Skeletal muscle cell (primary cell): Measurements from ENCODE around the gene PPM1F.
"Not testable (repeated sequence)": the region's sequence is repeated elsewhere in the genome, so short reads cannot be mapped to it uniquely, and the experiment has no call there.

Experiments
- DNase-seq: peaks from one replicate; pipeline ENCODE4 v3.0.0-alpha.2; 2010; ENCODE audit warnings: low read depth
- H3K4me3 ChIP-seq: 2 replicates; pipeline ENCODE4 v1.5.1; 2011; ENCODE audit warnings: low read depth, mild to moderate bottlenecking, control low read depth, low read length, moderate library complexity

The PPM1F gene

GRCh38 chr22:21943571-21944448 is 8.8 kb downstream of the PPM1F start:
- H3K4me3 ChIP-seq, result no peak overlapping the region
- DNase-seq, result no peak

GRCh38 chr22:21942407-21943343 is 10.0 kb downstream of the PPM1F start:
- no peak overlapping the region for H3K4me3 ChIP-seq
- peak; percentile 60 for DNase-seq

GRCh38 chr22:21941921-21942320 is 10.7 kb downstream of the PPM1F start:
- no peak overlapping the region for H3K4me3 ChIP-seq

GRCh38 chr22:21940521-21940920 is 12.1 kb downstream of the PPM1F start:
- peak; percentile 35 for DNase-seq
- no peak overlapping the region for H3K4me3 ChIP-seq

More at GRCh38 chr22:21941921-21942320, 10.7 kb downstream of the PPM1F start:
- no peak for DNase-seq

- not testable (repeated sequence) for H3K4me3 ChIP-seq, DNase-seq
Observed at GRCh38 chr22:21939935-21940334, 12.7 kb downstream of the PPM1F start.

GRCh38 chr22:21939461-21939913 is 13.2 kb downstream of the PPM1F start:
- H3K4me3 ChIP-seq, result no peak overlapping the region
- no peak for DNase-seq

- DNase-seq, result no peak
Observed at GRCh38 chr22:21938906-21939305, 13.7 kb downstream of the PPM1F start.

GRCh38 chr22:21938071-21938822 is 14.4 kb downstream of the PPM1F start:
- peak overlapping the region; percentile 52 for H3K4me3 ChIP-seq
- DNase-seq, result peak; percentile 77

More at GRCh38 chr22:21938906-21939305, 13.7 kb downstream of the PPM1F start:
- no peak overlapping the region for H3K4me3 ChIP-seq

GRCh38 chr22:21937821-21938070 is 14.9 kb downstream of the PPM1F start:
- H3K4me3 ChIP-seq, result peak overlapping the region; percentile 52
- no peak for DNase-seq

GRCh38 chr22:21937041-21937820 is 15.4 kb downstream of the PPM1F start:
- H3K4me3 ChIP-seq, result no peak overlapping the region
- DNase-seq, result no peak

GRCh38 chr22:21936151-21936775 is 16.4 kb downstream of the PPM1F start:
- no peak for DNase-seq
- H3K4me3 ChIP-seq, result no peak overlapping the region

GRCh38 chr22:21933910-21934309 is 18.7 kb downstream of the PPM1F start:
- DNase-seq, result no peak
- no peak overlapping the region for H3K4me3 ChIP-seq

- no peak for DNase-seq
- no peak overlapping the region for H3K4me3 ChIP-seq
Observed at GRCh38 chr22:21933413-21933812, 19.2 kb downstream of the PPM1F start.

- no peak overlapping the region for H3K4me3 ChIP-seq
- DNase-seq, result no peak
Observed at GRCh38 chr22:21932347-21932746, 20.3 kb downstream of the PPM1F start.

GRCh38 chr22:21931056-21931455 is 21.6 kb downstream of the PPM1F start:
- no peak overlapping the region for H3K4me3 ChIP-seq
- no peak for DNase-seq

GRCh38 chr22:21929253-21929652 is 23.4 kb downstream of the PPM1F start:
- no peak for DNase-seq
- H3K4me3 ChIP-seq, result no peak overlapping the region

- DNase-seq, result no peak
- no peak overlapping the region for H3K4me3 ChIP-seq
Observed at GRCh38 chr22:21928048-21928447, 24.6 kb downstream of the PPM1F start.

GRCh38 chr22:21927174-21927823 is 25.3 kb downstream of the PPM1F start:
- no peak overlapping the region for H3K4me3 ChIP-seq
- DNase-seq, result no peak
